ENCODE results near the gene RAD51B.

The RAD51B gene

DNA sequence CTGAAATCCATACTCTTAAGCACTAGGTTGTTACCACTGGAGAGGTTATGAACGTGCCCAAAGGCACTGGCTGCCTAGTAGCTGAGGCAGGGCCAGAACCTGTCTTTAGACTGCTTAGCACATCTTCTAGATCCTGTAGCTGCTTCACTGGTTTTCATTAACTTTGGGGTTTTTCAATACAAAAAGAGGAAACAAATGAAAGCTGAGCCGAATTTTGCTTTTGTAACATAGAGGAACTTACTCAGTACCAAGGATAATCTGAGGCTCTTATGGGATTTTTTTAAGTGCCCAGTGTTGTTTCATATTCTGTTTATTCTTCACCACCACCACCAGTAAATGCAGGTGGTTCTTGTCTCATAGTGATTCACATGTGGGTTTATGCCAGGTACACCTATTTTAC is 396.1 kb downstream of the RAD51B start:
- no peak overlapping the region for H3K4me3 ChIP-seq (ENCODE audit: low read depth, low read length)
- no peak overlapping the region for H3K27ac ChIP-seq (ENCODE audit: extremely low read depth, low read depth, low read length)
- TF ChIP-seq, protein P1, sequence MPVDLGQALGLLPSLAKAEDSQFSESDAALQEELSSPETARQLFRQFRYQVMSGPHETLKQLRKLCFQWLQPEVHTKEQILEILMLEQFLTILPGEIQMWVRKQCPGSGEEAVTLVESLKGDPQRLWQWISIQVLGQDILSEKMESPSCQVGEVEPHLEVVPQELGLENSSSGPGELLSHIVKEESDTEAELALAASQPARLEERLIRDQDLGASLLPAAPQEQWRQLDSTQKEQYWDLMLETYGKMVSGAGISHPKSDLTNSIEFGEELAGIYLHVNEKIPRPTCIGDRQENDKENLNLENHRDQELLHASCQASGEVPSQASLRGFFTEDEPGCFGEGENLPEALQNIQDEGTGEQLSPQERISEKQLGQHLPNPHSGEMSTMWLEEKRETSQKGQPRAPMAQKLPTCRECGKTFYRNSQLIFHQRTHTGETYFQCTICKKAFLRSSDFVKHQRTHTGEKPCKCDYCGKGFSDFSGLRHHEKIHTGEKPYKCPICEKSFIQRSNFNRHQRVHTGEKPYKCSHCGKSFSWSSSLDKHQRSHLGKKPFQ (tag by site-specific recombination; IDR thresholded peaks at IDR 0.05) = no peak
- TF ChIP-seq ZNF48 (tag by site-specific recombination; IDR thresholded peaks at IDR 0.05) = no peak
- no peak for TF ChIP-seq ZNF747 (tag by site-specific recombination; IDR thresholded peaks at IDR 0.05)
- no peak for TF ChIP-seq ZFP41 (tag by site-specific recombination; IDR thresholded peaks at IDR 0.05; ENCODE audit: borderline replicate concordance)
- no peak for TF ChIP-seq OSR2 (tag by site-specific recombination; IDR thresholded peaks at IDR 0.05)
- no peak for TF ChIP-seq GFI1B (tag by site-specific recombination; IDR thresholded peaks at IDR 0.05)
- TF ChIP-seq KLF1 (tag by site-specific recombination; IDR thresholded peaks at IDR 0.05) = no peak
- TF ChIP-seq ZNF558 (tag by site-specific recombination; IDR thresholded peaks at IDR 0.05) = no peak
- no peak for TF ChIP-seq ZNF223 (tag by site-specific recombination; IDR thresholded peaks at IDR 0.05)
- no peaks in the 10 kb centered on the region for H3K9me3 ChIP-seq (ENCODE audit: control insufficient read depth, insufficient read depth, low read depth, low read length)
- peaks cover 13% of the 10 kb centered on the region for H3K4me1 ChIP-seq (ENCODE audit: control insufficient read depth, insufficient read depth, low read length)
- ChIA-PET POLR2A (no interaction called here), CTCF (interaction anchor here (0.5 to 0.6 kb wide), 2 partner anchors 503 to 614 kb away, joined by 3 read pairs; no protein-coding TSS in a partner anchor)
- no peaks in the 10 kb centered on the region for H3K36me3 ChIP-seq (ENCODE audit: control insufficient read depth in 2 of 2, insufficient read depth in 1 of 2, low read length in 2 of 2)

DNA sequence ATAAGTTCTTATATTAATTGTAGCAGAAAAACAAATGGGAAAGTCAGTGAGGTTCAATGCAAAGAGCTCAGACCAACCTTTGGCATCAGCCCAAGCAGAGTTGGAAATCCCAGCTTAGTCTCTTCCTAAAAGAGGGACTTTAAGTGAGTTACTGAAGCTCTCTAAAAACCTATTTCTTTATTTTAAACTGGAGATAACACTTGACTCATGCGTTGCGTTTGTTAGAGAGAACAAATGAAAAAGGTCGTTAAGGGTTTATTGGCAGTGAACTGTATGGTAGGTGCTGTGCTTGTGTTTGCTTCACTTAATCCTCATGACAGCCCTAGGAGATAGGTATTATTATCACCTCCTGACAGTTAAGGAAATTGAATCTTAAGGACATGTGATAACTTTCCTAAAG is 396.5 kb downstream of the RAD51B start:
- ChIA-PET CTCF (interaction anchor here (0.5 to 0.6 kb wide), 2 partner anchors 504 to 613 kb away, joined by 3 read pairs; no protein-coding TSS in a partner anchor), POLR2A (no interaction called here)
- no peak for TF ChIP-seq ZNF654 (tag by site-specific recombination; IDR thresholded peaks at IDR 0.05; ENCODE audit: low read depth)
- no peak for TF ChIP-seq ZNF133 (tag by site-specific recombination; IDR thresholded peaks at IDR 0.05)
- TF ChIP-seq, protein P2, sequence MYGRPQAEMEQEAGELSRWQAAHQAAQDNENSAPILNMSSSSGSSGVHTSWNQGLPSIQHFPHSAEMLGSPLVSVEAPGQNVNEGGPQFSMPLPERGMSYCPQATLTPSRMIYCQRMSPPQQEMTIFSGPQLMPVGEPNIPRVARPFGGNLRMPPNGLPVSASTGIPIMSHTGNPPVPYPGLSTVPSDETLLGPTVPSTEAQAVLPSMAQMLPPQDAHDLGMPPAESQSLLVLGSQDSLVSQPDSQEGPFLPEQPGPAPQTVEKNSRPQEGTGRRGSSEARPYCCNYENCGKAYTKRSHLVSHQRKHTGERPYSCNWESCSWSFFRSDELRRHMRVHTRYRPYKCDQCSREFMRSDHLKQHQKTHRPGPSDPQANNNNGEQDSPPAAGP (tag by site-specific recombination; IDR thresholded peaks at IDR 0.05) = no peak
- no peak for TF ChIP-seq GLIS1 (tag by site-specific recombination; IDR thresholded peaks at IDR 0.05)
- no peak for TF ChIP-seq ZSCAN16 (tag by site-specific recombination; IDR thresholded peaks at IDR 0.05)
- no peak for TF ChIP-seq SP3 (tag by site-specific recombination; IDR thresholded peaks at IDR 0.05)
- no peak for TF ChIP-seq BCL11B (tag by site-specific recombination; IDR thresholded peaks at IDR 0.05; ENCODE audit: low read depth)
- no peak for TF ChIP-seq EGR2 (tag by site-specific recombination; IDR thresholded peaks at IDR 0.05; ENCODE audit: low read depth)
- TF ChIP-seq ZNF19 (tag by site-specific recombination; IDR thresholded peaks at IDR 0.05; ENCODE audit: low read depth) = no peak
- TF ChIP-seq, protein P3, sequence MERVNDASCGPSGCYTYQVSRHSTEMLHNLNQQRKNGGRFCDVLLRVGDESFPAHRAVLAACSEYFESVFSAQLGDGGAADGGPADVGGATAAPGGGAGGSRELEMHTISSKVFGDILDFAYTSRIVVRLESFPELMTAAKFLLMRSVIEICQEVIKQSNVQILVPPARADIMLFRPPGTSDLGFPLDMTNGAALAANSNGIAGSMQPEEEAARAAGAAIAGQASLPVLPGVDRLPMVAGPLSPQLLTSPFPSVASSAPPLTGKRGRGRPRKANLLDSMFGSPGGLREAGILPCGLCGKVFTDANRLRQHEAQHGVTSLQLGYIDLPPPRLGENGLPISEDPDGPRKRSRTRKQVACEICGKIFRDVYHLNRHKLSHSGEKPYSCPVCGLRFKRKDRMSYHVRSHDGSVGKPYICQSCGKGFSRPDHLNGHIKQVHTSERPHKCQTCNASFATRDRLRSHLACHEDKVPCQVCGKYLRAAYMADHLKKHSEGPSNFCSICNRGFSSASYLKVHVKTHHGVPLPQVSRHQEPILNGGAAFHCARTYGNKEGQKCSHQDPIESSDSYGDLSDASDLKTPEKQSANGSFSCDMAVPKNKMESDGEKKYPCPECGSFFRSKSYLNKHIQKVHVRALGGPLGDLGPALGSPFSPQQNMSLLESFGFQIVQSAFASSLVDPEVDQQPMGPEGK (tag by site-specific recombination; IDR thresholded peaks at IDR 0.05) = no peak
- no peak for TF ChIP-seq ZNF292 (tag by site-specific recombination; IDR thresholded peaks at IDR 0.05; ENCODE audit: borderline replicate concordance, low read depth)
- peak; percentile 72; the same call in 1 of the 2 replicates for TF ChIP-seq FEZF1 (tag by site-specific recombination; IDR thresholded peaks at IDR 0.05)
- peak; percentile 57; the same call in 1 of the 2 replicates for TF ChIP-seq OSR2 (tag by site-specific recombination; IDR thresholded peaks at IDR 0.05)
- no peak for TF ChIP-seq ZNF157 (tag by site-specific recombination; IDR thresholded peaks at IDR 0.05)
- TF ChIP-seq KLF10 (tag by site-specific recombination; IDR thresholded peaks at IDR 0.05) = no peak
- TF ChIP-seq, protein P4, sequence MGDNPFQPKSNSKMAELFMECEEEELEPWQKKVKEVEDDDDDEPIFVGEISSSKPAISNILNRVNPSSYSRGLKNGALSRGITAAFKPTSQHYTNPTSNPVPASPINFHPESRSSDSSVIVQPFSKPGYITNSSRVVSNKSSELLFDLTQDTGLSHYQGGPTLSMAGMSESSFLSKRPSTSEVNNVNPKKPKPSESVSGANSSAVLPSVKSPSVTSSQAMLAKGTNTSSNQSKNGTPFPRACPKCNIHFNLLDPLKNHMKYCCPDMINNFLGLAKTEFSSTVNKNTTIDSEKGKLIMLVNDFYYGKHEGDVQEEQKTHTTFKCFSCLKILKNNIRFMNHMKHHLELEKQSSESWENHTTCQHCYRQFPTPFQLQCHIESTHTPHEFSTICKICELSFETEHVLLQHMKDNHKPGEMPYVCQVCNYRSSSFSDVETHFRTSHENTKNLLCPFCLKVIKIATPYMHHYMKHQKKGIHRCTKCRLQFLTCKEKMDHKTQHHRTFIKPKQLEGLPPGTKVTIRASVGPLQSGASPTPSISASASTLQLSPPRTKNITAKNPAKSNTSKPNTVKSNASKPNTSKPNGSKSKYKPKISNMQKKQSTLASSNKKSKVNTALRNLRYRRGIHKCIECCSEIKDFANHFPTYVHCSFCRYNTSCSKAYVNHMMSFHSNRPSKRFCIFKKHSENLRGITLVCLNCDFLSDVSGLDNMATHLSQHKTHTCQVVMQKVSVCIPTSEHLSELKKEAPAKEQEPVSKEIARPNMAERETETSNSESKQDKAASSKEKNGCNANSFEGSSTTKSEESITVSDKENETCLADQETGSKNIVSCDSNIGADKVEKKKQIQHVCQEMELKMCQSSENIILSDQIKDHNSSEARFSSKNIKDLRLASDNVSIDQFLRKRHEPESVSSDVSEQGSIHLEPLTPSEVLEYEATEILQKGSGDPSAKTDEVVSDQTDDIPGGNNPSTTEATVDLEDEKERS (tag by site-specific recombination; IDR thresholded peaks at IDR 0.05) = no peak
- TF ChIP-seq, protein P5, sequence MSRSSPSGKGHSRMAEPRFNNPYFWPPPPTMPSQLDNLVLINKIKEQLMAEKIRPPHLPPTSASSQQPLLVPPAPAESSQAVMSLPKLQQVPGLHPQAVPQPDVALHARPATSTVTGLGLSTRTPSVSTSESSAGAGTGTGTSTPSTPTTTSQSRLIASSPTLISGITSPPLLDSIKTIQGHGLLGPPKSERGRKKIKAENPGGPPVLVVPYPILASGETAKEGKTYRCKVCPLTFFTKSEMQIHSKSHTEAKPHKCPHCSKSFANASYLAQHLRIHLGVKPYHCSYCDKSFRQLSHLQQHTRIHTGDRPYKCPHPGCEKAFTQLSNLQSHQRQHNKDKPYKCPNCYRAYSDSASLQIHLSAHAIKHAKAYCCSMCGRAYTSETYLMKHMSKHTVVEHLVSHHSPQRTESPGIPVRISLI (tag by site-specific recombination; IDR thresholded peaks at IDR 0.05) = no peak
- no peak for TF ChIP-seq ZBTB1 (tag by site-specific recombination; IDR thresholded peaks at IDR 0.05)
- no peak for TF ChIP-seq SP7 (tag by site-specific recombination; IDR thresholded peaks at IDR 0.05)

More for the DNA sequence above, 396.5 kb downstream of the RAD51B start:
- Histone ChIP-seq H3K36me3 (ENCODE audit: control insufficient read depth in 2 of 2, insufficient read depth in 1 of 2, low read length in 2 of 2) (no peaks in the 10 kb centered on the region), H3K9me3 (ENCODE audit: control insufficient read depth, insufficient read depth, low read depth, low read length) (no peaks in the 10 kb centered on the region), H3K4me1 (ENCODE audit: control insufficient read depth, insufficient read depth, low read length) (peaks cover 13% of the 10 kb centered on the region), H3K4me3 (ENCODE audit: low read depth, low read length) (no peak overlapping the region), H3K27ac (ENCODE audit: extremely low read depth, low read depth, low read length) (no peak overlapping the region)

All from HEK293 (cell line).